Measurements from ENCODE around the gene SLC35F3. TPM values are rescaled to one million over a fixed set of nuclear protein-coding genes. Genes with fewer than 3 reads are reported as not detected.

SLC35F3 gene
- total RNA-seq, 1 donor from 2014 or later = 0.49 TPM

GRCh38 chr1:234107416-234108021 is 203.0 kb downstream of the SLC35F3 start:
- no peaks in the 10 kb centered on the region for H3K36me3 ChIP-seq
- DNase-seq (ENCODE audit: extremely low spot score in 2 of 2) = no peak
- no peak for TF ChIP-seq POLR2A (IDR thresholded peaks at IDR 0.05)
- TF ChIP-seq POLR2AphosphoS5 (IDR thresholded peaks at IDR 0.05; ENCODE audit: insufficient read depth in 1 of 2, low read depth in 1 of 2) = no peak
- TF ChIP-seq CTCF (IDR thresholded peaks at IDR 0.05) = no peak
- H3K27me3 ChIP-seq = no peaks in the 10 kb centered on the region
- H3K4me3 ChIP-seq = no peak overlapping the region
- no peaks in the 10 kb centered on the region for H3K9me3 ChIP-seq
- intact Hi-C loops (cut with DNase I) = no loop called here
- no peaks in the 10 kb centered on the region for H3K4me1 ChIP-seq
- H3K27ac ChIP-seq = no peak overlapping the region

- Histone ChIP-seq H3K9me3 (no peaks in the 10 kb centered on the region), H3K36me3 (no peaks in the 10 kb centered on the region), H3K4me1 (no peaks in the 10 kb centered on the region), H3K4me3 (no peak overlapping the region), H3K27me3 (no peaks in the 10 kb centered on the region), H3K27ac (no peak overlapping the region)
- TF ChIP-seq CTCF (IDR thresholded peaks at IDR 0.05) = no peak
- TF ChIP-seq POLR2A (IDR thresholded peaks at IDR 0.05) = no peak
- TF ChIP-seq POLR2AphosphoS5 (IDR thresholded peaks at IDR 0.05; ENCODE audit: insufficient read depth in 1 of 2, low read depth in 1 of 2) = no peak
- no peak for DNase-seq (ENCODE audit: extremely low spot score in 2 of 2)
- intact Hi-C loops (cut with DNase I) = no loop called here
Observed at GRCh38 chr1:234108921-234109320, 204.4 kb downstream of the SLC35F3 start.

GRCh38 chr1:234109840-234110239 is 205.4 kb downstream of the SLC35F3 start:
- Histone ChIP-seq H3K27ac (no peak overlapping the region), H3K9me3 (no peaks in the 10 kb centered on the region), H3K4me3 (no peak overlapping the region), H3K27me3 (no peaks in the 10 kb centered on the region), H3K4me1 (no peaks in the 10 kb centered on the region), H3K36me3 (no peaks in the 10 kb centered on the region)
- TF ChIP-seq POLR2A (IDR thresholded peaks at IDR 0.05) (no peak), POLR2AphosphoS5 (IDR thresholded peaks at IDR 0.05; ENCODE audit: insufficient read depth in 1 of 2, low read depth in 1 of 2) (no peak), CTCF (IDR thresholded peaks at IDR 0.05) (no peak)
- intact Hi-C loops (cut with DNase I) = no loop called here
- DNase-seq (ENCODE audit: extremely low spot score in 2 of 2) = no peak

- no peak for TF ChIP-seq POLR2AphosphoS5 (IDR thresholded peaks at IDR 0.05; ENCODE audit: insufficient read depth in 1 of 2, low read depth in 1 of 2)
- TF ChIP-seq CTCF (IDR thresholded peaks at IDR 0.05) = no peak
- no peak for TF ChIP-seq POLR2A (IDR thresholded peaks at IDR 0.05)
- Histone ChIP-seq H3K4me1 (no peaks in the 10 kb centered on the region), H3K4me3 (no peak overlapping the region), H3K9me3 (no peaks in the 10 kb centered on the region), H3K27ac (no peak overlapping the region), H3K36me3 (no peaks in the 10 kb centered on the region), H3K27me3 (no peaks in the 10 kb centered on the region)
- DNase-seq (ENCODE audit: extremely low spot score in 2 of 2) = no peak
- intact Hi-C loops (cut with DNase I) = no loop called here
Observed at GRCh38 chr1:234111458-234112142, 207.1 kb downstream of the SLC35F3 start.

GRCh38 chr1:234114648-234115307 is 210.3 kb downstream of the SLC35F3 start:
- no peaks in the 10 kb centered on the region for H3K9me3 ChIP-seq
- intact Hi-C loops (cut with DNase I) = no loop called here
- no peaks in the 10 kb centered on the region for H3K4me1 ChIP-seq
- DNase-seq (ENCODE audit: extremely low spot score in 2 of 2) = no peak
- TF ChIP-seq POLR2AphosphoS5 (IDR thresholded peaks at IDR 0.05; ENCODE audit: insufficient read depth in 1 of 2, low read depth in 1 of 2) = no peak
- peak; percentile 43 to 50 (median 45) for TF ChIP-seq CTCF (IDR thresholded peaks at IDR 0.05)
- H3K27me3 ChIP-seq = no peaks in the 10 kb centered on the region
- H3K4me3 ChIP-seq = no peak overlapping the region
- H3K27ac ChIP-seq = no peak overlapping the region
- no peaks in the 10 kb centered on the region for H3K36me3 ChIP-seq
